Stimulated activated effector memory CD8-positive, alpha-beta T cell treated with anti-CD3 and anti-CD28 coated beads, Interleukin-12 subunit alpha, Interleukin-12 subunit beta, amount 100 ng/mL, for 72 hours (primary cell): ENCODE results near the gene DRGX.

ENCODE experiments used
- ATAC-seq: fragments of 150-1000 bp; cut with Tn5 transposase; 2 replicates; pipeline ENCODE4 v1.10.0; 2021
- DNase-seq, 2 donors: peaks; one replicate each; pipeline ENCODE4 v3.0.0; 2021 to 2022; ENCODE audit warnings: low spot score in 2 of 2
- H3K27ac Mint-ChIP-seq: one replicate; pipeline ENCODE4 v1.8.0; 2022; ENCODE audit warnings: mild to moderate bottlenecking, mixed read lengths
- H3K36me3 Mint-ChIP-seq: one replicate; pipeline ENCODE4 v1.8.0; 2022; ENCODE audit warnings: mild to moderate bottlenecking, mixed read lengths
- H3K4me1 Mint-ChIP-seq: one replicate; pipeline ENCODE4 v1.8.0; 2022; ENCODE audit warnings: mixed read lengths
- H3K4me3 Mint-ChIP-seq: one replicate; pipeline ENCODE4 v1.8.0; 2022; ENCODE audit warnings: mild to moderate bottlenecking, mixed read lengths
- H3K9me3 Mint-ChIP-seq: one replicate; pipeline ENCODE4 v1.8.0; 2022; ENCODE audit warnings: mixed read lengths

Gene DRGX

DNA sequence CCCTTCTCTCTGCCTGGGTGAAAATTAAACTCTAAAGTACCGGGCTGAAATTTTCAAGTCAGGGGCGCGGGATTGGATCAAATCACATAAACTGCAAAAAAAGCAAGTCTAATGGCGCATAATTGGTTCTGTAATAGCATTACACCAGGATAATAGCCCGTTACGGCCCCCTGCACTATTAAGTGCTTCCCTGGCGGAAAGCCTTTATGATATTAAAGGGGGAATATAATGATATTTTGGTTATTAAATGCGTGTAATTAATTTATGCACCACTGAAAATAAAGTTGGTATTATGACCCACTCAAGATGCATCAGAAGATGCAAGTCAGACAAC is 744 bp upstream of the DRGX start:
- DNase-seq (no peak), ATAC-seq (no peak)
- peaks cover 16% of the 10 kb centered on the region for H3K4me1 Mint-ChIP-seq
- no peak overlapping the region for H3K27ac Mint-ChIP-seq
- no peaks in the 10 kb centered on the region for H3K36me3 Mint-ChIP-seq
- no peaks in the 10 kb centered on the region for H3K9me3 Mint-ChIP-seq
- no peak overlapping the region for H3K4me3 Mint-ChIP-seq

GRCh38 chr10:49394933-49395740 is 752 bp downstream of the DRGX start:
- Mint-ChIP-seq H3K36me3 (no peaks in the 10 kb centered on the region), H3K4me3 (no peak overlapping the region), H3K9me3 (no peaks in the 10 kb centered on the region), H3K27ac (no peak overlapping the region), H3K4me1 (peaks cover 16% of the 10 kb centered on the region)
- ATAC-seq (no peak), DNase-seq (no peak)

DNA sequence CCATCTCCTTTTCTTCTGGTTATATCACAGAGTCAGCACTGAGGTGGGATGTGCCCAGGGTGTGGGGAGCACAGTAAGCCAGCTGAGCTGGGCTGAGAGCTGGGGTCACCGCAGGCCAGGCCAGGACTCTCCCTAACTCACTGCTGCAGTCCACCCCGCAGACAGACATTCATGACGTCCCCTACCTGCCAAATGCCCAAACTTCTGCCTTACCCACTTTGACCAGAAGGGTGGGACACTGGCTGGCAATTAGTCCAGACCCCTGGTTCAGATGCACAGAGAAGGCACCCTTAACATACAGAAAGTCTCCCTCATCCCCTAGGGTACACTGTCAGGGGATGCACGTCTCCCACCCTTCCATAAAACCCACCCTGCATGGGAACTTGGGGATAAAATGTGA is 2.1 kb downstream of the DRGX start:
- H3K27ac Mint-ChIP-seq: no peak overlapping the region

GRCh38 chr10:49393301-49393700 is 2.6 kb downstream of the DRGX start:
- ATAC-seq (no peak), DNase-seq (no peak)
- Mint-ChIP-seq H3K27ac (no peak overlapping the region), H3K36me3 (no peaks in the 10 kb centered on the region), H3K9me3 (no peaks in the 10 kb centered on the region), H3K4me1 (peaks cover 9% of the 10 kb centered on the region), H3K4me3 (no peak overlapping the region)

More for the DNA sequence above, 2.1 kb downstream of the DRGX start:
- no peaks in the 10 kb centered on the region for H3K9me3 Mint-ChIP-seq
- H3K4me1 Mint-ChIP-seq: peaks cover 14% of the 10 kb centered on the region
- ATAC-seq (no peak), DNase-seq (no peak)
- H3K36me3 Mint-ChIP-seq: no peaks in the 10 kb centered on the region
- H3K4me3 Mint-ChIP-seq: no peak overlapping the region

- Mint-ChIP-seq H3K36me3 (no peaks in the 10 kb centered on the region), H3K4me3 (no peak overlapping the region), H3K27ac (no peak overlapping the region), H3K4me1 (peaks cover 2% of the 10 kb centered on the region), H3K9me3 (no peaks in the 10 kb centered on the region)
- DNase-seq (no peak), ATAC-seq (no peak)
Measured at GRCh38 chr10:49389361-49389933, 6.4 kb downstream of the DRGX start.

GRCh38 chr10:49388161-49388560 is 7.7 kb downstream of the DRGX start:
- no peak overlapping the region for H3K4me3 Mint-ChIP-seq
- no peak for DNase-seq
- no peak for ATAC-seq
- H3K9me3 Mint-ChIP-seq: no peaks in the 10 kb centered on the region
- H3K27ac Mint-ChIP-seq: no peak overlapping the region
- H3K4me1 Mint-ChIP-seq: no peaks in the 10 kb centered on the region
- H3K36me3 Mint-ChIP-seq: no peaks in the 10 kb centered on the region

- Mint-ChIP-seq H3K27ac (no peak overlapping the region), H3K9me3 (no peaks in the 10 kb centered on the region), H3K4me3 (no peak overlapping the region), H3K4me1 (no peaks in the 10 kb centered on the region), H3K36me3 (no peaks in the 10 kb centered on the region)
- DNase-seq: no peak
- no peak for ATAC-seq
Measured at GRCh38 chr10:49387071-49387470, 8.8 kb downstream of the DRGX start.

DNA sequence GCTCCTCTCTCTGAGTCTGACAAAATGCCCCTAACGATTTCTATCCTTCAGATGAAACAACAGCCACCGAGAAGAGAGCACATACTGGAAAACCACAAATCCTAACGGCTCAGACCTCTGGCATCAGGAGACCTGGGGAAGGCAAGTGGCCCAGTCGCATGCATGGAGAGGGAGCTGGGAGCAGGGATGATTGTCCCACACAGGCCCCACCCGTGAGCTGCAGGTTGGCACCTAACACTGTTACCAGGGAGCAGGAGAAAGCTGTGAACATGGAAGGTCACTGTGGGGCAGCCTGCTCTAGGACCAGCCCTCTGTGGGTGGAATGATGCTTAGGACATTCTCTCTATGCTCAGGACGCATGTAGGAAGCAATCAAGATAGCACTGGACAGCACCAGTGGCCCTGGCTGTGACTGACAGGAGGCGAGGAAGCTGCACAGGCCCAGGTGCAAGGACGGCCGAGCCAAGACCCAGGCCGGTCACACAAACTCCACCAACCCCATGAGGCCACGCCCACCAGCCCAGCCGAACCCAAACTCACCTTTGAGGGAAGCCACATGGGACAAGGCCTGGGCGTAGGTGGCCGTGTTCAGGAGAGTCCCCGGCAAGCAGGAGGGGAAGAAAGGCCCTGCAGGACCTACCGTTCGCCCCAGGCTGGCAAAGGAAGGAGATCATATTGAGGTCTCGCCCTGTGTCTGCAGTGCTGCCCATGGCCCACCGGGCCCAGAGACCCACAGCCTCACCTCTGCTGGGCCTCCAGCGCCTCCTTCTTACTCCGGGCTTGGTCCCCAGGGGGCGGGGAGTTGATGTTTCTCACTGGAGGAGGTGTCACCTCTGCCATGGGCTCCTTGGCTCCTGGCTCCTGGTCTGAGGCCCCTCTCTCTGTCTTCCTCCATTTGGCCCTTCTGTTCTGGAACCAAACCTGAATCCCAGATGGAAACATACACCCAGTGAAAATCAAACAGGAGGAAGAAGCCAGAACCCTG is 9.7 kb downstream of the DRGX start:
- Mint-ChIP-seq H3K27ac (no peak overlapping the region), H3K36me3 (no peaks in the 10 kb centered on the region), H3K9me3 (no peaks in the 10 kb centered on the region), H3K4me3 (no peak overlapping the region), H3K4me1 (no peaks in the 10 kb centered on the region)
- ATAC-seq (no peak), DNase-seq (no peak)

DNA sequence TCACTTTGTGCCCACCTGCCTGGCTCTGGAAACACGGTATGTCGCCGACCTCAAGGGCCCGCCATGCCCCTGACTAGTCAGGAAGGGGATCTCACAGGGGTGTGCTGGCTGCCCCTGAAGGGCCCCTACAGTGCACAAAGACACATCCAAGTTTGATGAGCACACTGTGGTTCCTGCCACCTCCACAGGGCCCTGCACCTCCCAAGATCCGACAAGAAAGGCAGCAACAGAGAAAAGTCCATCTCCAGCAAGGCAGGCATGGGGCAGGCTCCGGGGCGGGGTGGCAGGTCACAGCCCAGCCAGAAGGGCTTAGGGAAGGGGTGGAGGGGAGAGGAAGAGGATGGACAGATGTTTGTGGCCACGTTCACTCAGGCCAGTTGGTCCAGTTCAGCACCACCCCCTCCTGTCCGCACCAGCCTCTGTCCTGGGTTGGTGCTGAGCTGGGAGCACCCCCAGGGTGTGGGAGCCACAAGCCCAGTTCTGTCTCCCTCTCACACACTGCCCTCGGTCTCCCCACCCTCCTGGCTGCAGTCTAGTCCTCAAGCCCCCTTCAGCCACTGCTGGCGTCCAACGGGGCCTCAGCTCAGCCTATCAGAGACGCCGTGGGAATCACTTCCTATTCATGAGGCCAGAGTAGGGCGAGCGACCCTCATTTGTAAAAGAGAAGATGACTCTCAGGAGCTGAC is 11.5 kb downstream of the DRGX start:
- Mint-ChIP-seq H3K4me1 (no peaks in the 10 kb centered on the region), H3K9me3 (no peaks in the 10 kb centered on the region)
- ATAC-seq: no peak

GRCh38 chr10:49383853-49384252 is 12.0 kb downstream of the DRGX start:
- H3K36me3 Mint-ChIP-seq: no peaks in the 10 kb centered on the region
- no peak overlapping the region for H3K4me3 Mint-ChIP-seq
- H3K9me3 Mint-ChIP-seq: no peaks in the 10 kb centered on the region

More for the DNA sequence above, 11.5 kb downstream of the DRGX start:
- DNase-seq: no peak
- H3K4me3 Mint-ChIP-seq: no peak overlapping the region
- no peak overlapping the region for H3K27ac Mint-ChIP-seq
- no peaks in the 10 kb centered on the region for H3K36me3 Mint-ChIP-seq

GRCh38 chr10:49382826-49383225 is 13.1 kb downstream of the DRGX start:
- Mint-ChIP-seq H3K9me3 (no peaks in the 10 kb centered on the region), H3K4me1 (no peaks in the 10 kb centered on the region), H3K36me3 (no peaks in the 10 kb centered on the region), H3K27ac (no peak overlapping the region), H3K4me3 (no peak overlapping the region)
- DNase-seq: no peak
- no peak for ATAC-seq

More at GRCh38 chr10:49383853-49384252, 12.0 kb downstream of the DRGX start:
- no peaks in the 10 kb centered on the region for H3K4me1 Mint-ChIP-seq
- H3K27ac Mint-ChIP-seq: no peak overlapping the region
- no peak for DNase-seq
- no peak for ATAC-seq

- DNase-seq: no peak
- Mint-ChIP-seq H3K36me3 (no peaks in the 10 kb centered on the region), H3K4me1 (no peaks in the 10 kb centered on the region), H3K4me3 (no peak overlapping the region), H3K9me3 (no peaks in the 10 kb centered on the region), H3K27ac (no peak overlapping the region)
- ATAC-seq: no peak
Measured at GRCh38 chr10:49382226-49382625, 13.7 kb downstream of the DRGX start.

GRCh38 chr10:49381111-49381900 is 14.6 kb downstream of the DRGX start:
- Mint-ChIP-seq H3K4me1 (no peaks in the 10 kb centered on the region), H3K36me3 (no peaks in the 10 kb centered on the region), H3K4me3 (no peak overlapping the region), H3K9me3 (no peaks in the 10 kb centered on the region), H3K27ac (no peak overlapping the region)
- ATAC-seq (no peak), DNase-seq (no peak)

DNA sequence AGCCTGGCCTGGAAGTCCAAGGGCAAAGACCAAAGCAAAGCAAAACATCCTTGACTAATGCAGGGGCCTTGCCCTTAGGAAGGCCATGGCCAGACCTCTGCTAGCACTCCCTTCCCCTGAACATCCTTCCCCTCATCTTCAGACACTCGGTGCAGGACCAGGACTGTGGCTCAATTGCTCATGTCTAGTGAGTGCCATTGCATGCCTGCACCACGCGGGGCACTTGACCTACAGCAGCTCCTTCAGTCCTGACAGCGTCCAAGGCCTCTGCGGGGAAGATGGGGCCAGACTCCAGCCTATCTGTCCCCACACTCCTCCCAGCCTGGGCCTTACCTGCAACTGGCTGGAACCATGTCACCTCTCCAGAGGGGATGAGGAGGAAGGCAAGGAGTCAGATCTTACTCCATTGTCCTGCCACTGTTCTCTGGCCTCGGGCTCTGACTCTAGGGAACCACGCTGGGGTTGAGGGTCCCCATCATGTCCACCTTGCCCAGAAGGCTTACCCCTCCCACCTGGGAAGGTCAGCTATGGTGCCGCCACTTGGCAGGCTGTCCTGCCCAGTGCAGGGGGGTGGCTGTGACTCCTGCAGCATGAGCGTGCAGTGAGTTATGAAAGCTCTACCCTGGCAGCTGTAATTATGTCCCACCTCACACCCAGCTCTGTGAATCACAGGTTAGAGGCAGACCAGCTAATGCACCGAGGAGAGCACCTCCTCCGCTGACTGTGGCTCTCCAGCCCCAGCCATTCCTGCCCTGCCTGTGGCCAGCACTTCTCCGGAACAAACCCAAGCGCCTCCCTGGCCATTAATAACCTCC is 16.1 kb downstream of the DRGX start:
- H3K36me3 Mint-ChIP-seq: no peaks in the 10 kb centered on the region
- H3K4me3 Mint-ChIP-seq: no peak overlapping the region
- no peak overlapping the region for H3K27ac Mint-ChIP-seq
- H3K4me1 Mint-ChIP-seq: no peaks in the 10 kb centered on the region
- ATAC-seq: no peak
- no peaks in the 10 kb centered on the region for H3K9me3 Mint-ChIP-seq
- no peak for DNase-seq
